Liver (tissue), 9 donors: ENCODE results near the gene CMTM7. TPM values are rescaled to one million over a fixed set of nuclear protein-coding genes. Genes with fewer than 3 reads are reported as not detected.
"Not testable (repeated sequence)": the region's sequence is repeated elsewhere in the genome, so short reads cannot be mapped to it uniquely, and the experiment has no call there.

Experiments used
- DNase-seq: peaks from one replicate; pipeline ENCODE4 v3.0.0-alpha.2; 2017; ENCODE audit warnings: low spot score
- H3K27ac ChIP-seq, 2 donors: one replicate each; pipeline ENCODE4 v1.7.0; 2013; ENCODE audit warnings: inconsistent platforms in 2 of 2, low read length in 2 of 2, control low read depth in 1 of 2, low read depth in 1 of 2, mild to moderate bottlenecking in 1 of 2
- H3K27me3 ChIP-seq, 4 donors: one replicate each; pipeline versions ENCODE4 v1.6.1 to v1.7.0; 2013; ENCODE audit warnings: low read length in 3 of 4, inconsistent platforms in 1 of 4, mild to moderate bottlenecking in 1 of 4, moderate library complexity in 1 of 4; ENCODE audit not compliant: control insufficient read depth in 4 of 4, insufficient read depth in 4 of 4
- H3K36me3 ChIP-seq, 4 donors: one replicate each; pipeline versions ENCODE4 v1.6.1 to v1.7.0; 2013; ENCODE audit warnings: low read length in 3 of 4, mild to moderate bottlenecking in 3 of 4, low read depth in 1 of 4, moderate library complexity in 1 of 4; ENCODE audit not compliant: control insufficient read depth in 4 of 4, insufficient read depth in 3 of 4
- H3K4me1 ChIP-seq, 4 donors: one replicate each; pipeline versions ENCODE4 v1.6.1 to v1.7.0; 2013; ENCODE audit warnings: low read length in 3 of 4, mild to moderate bottlenecking in 3 of 4, moderate library complexity in 1 of 4; ENCODE audit not compliant: control insufficient read depth in 4 of 4, insufficient read depth in 4 of 4
- H3K4me3 ChIP-seq, 3 donors: one replicate each; pipeline versions ENCODE4 v1.6.1 to v1.7.0; 2013; ENCODE audit warnings: low read length in 3 of 3, control low read depth in 1 of 3, low read depth in 1 of 3, mild to moderate bottlenecking in 1 of 3
- H3K9ac ChIP-seq, 2 donors: one replicate each; pipeline ENCODE4 v1.7.0; 2013; ENCODE audit warnings: low read length in 2 of 2, mild to moderate bottlenecking in 2 of 2, moderate library complexity in 2 of 2, control low read depth in 1 of 2, low read depth in 1 of 2
- H3K9me3 ChIP-seq, 4 donors: one replicate each; pipeline versions ENCODE4 v1.6.1 to v1.7.0; 2013; ENCODE audit warnings: low read length in 3 of 4; ENCODE audit not compliant: control insufficient read depth in 4 of 4
- FOXA1 ChIP-seq: IDR thresholded peaks from 2 replicates; pipeline ENCODE4 v1.6.1; 2016; ENCODE audit warnings: antibody characterized with exemption
- GABPA ChIP-seq, 2 donors: IDR thresholded peaks in 1 of 2; conservative IDR thresholded peaks in 1 of 2; 2 replicates each; pipeline ENCODE4 v1.6.1; 2016; ENCODE audit warnings: antibody characterized with exemption in 2 of 2, mild to moderate bottlenecking in 1 of 2, moderate library complexity in 1 of 2
- HNF4A ChIP-seq, 2 donors: conservative IDR thresholded peaks; 2 replicates each; pipeline ENCODE4 v1.6.1; 2016; ENCODE audit warnings: antibody characterized with exemption in 2 of 2, mild to moderate bottlenecking in 2 of 2
- MAX ChIP-seq: IDR thresholded peaks from 2 replicates; pipeline ENCODE4 v1.6.1; 2016; ENCODE audit warnings: antibody characterized with exemption
- NR2F2 ChIP-seq: IDR thresholded peaks from 2 replicates; pipeline ENCODE4 v1.6.1; 2016; ENCODE audit warnings: antibody characterized with exemption
- RAD21 ChIP-seq, 2 donors: IDR thresholded peaks; 2 replicates each; pipeline ENCODE4 v1.6.1; 2016; ENCODE audit warnings: antibody characterized with exemption in 2 of 2, mild to moderate bottlenecking in 2 of 2
- RXRA ChIP-seq, 2 donors: IDR thresholded peaks; 2 replicates each; pipeline ENCODE4 v1.6.1; 2017 to 2018; ENCODE audit warnings: antibody characterized with exemption in 2 of 2, mild to moderate bottlenecking in 1 of 2
- WGBS: extraction: QIAGEN DNeasy Blood & Tissue Kit; methylation state at CpG from one replicate; pipeline ENCODE4 v1.1.7; 2013; 5-methylcytosine and 5-hydroxymethylcytosine counted together
- polyA plus RNA-seq, 2 donors: library from polyadenylated mRNA; stranded (reverse) in 1 of 2; unstranded in 1 of 2; fragments of 200-250 nt in 1 of 2; fragments of >200 nt in 1 of 2; fragmentation: Nextera tagmentation in 1 of 2; extraction: Ambion mirVana in 1 of 2; gene quantifications; one replicate each; pipeline versions ENCODE4 v1.2.1 to v1.2.3, GENCODE V29; 2013 to 2015
- total RNA-seq, 2 donors: library from RNA; depleted of rRNA; stranded (reverse); fragments of >200 nt; gene quantifications; one replicate each; pipeline ENCODE4 v1.2.3, GENCODE V29; 2014
- TF ChIP-seq, protein P1 (sequence below): fragments of 150-350 bp; IDR thresholded peaks from 2 replicates; pipeline ENCODE4 v1.5.1; 2017; ENCODE audit warnings: improper control_type of control experiment, low read depth, low read length; ENCODE audit not compliant: missing input control
- donor health status: healthy.
- donor health status: healthy.
- donor health status: healthy.
- donor health status: healthy.
- donor health status: healthy.

CMTM7 gene
- total and polyA plus RNA-seq, 4 donors = 3.6 to 20.3 (median 4.1) TPM

- DNase-seq = not testable (repeated sequence)
Observed at GRCh38 chr3:32464726-32465125, 73.1 kb downstream of the CMTM7 start.

DNA sequence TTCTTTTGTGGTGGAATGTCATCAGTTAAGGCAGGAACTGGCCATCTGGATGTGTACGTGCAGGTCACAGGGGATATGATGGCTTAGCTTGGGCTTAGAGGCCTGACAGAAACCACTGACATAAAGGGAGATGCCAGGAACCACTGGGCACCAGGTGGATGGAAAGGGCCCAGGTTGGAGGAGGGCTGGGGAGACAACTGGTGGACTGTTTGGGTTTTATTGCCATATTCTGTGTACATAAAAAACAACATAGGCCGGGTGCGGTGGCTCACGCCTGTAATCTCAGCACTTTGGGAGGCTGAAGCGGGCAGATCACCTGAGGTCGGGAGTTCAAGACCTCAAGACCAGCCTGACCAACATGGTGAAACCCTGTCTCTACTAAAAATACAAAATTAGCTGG lies 75.2 kb downstream of the CMTM7 start:
- H3K4me3 ChIP-seq, H3K27me3 ChIP-seq, DNase-seq, H3K27ac ChIP-seq, H3K36me3 ChIP-seq, H3K9me3 ChIP-seq, H3K9ac ChIP-seq: not testable (repeated sequence)
- 95% methylated on average over 6 of the region's 6 CpGs for WGBS
- peaks cover 2 to 31% (median 16%) of the 10 kb centered on the region in 4 donors for H3K4me1 ChIP-seq

More at GRCh38 chr3:32464726-32465125, 73.1 kb downstream of the CMTM7 start:
- H3K27ac ChIP-seq, H3K4me3 ChIP-seq, H3K27me3 ChIP-seq, H3K9me3 ChIP-seq, H3K36me3 ChIP-seq, H3K9ac ChIP-seq: not testable (repeated sequence)
- peaks cover 3 to 23% (median 13%) of the 10 kb centered on the region in 4 donors for H3K4me1 ChIP-seq
- 99% methylated on average over 7 of the region's 7 CpGs for WGBS

DNA sequence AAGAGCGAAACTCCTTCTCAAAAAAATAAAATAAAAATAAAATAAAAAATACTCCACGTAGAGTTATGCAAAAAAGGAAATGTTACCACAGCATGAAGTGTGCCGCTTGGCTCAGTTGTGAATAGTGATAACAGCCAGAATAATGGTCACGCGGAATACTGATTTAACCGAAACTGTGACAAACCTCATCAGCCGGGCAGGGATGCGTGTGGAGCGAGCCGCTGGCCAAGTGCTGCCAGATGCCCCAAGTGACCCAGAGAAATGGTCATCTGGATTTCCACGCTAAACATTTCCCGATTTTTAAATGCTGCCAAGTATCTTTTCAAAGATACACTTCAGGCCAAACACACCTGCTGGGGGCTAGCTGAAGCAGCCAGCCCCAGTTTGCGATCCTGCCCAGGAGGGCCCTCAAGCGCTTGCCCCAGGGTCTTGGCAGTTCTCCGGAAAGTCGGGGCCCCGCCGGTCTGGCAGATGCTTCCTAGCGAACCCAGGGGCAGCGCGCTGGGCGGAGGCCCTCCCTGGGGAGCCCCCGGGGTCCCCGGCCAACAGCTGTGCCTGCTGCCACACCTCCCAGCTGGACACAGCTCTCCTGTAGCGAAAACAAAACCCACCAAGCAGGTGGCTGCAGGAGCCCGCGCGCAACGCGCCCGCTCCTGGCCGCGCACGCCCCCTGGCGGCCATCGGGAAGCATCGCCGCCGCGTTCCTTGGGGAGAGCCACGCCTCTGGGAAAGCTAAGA lies 75.8 kb downstream of the CMTM7 start:
- Histone ChIP-seq H3K36me3 (peaks cover 0 to 3% (median 1%) of the 10 kb centered on the region in 4 donors), H3K9ac (no peak overlapping the region), H3K4me1 (peaks cover 2 to 31% (median 15%) of the 10 kb centered on the region in 4 donors), H3K9me3 (no peaks in the 10 kb centered on the region), H3K4me3 (peak overlapping the region in 1 of 3 donors; percentile 27), H3K27me3 (no peaks in the 10 kb centered on the region), H3K27ac (no peak overlapping the region)
- peak; percentile 90 to 92 for TF ChIP-seq RAD21 (IDR thresholded peaks at IDR 0.05)
- no peak for TF ChIP-seq MAX
- TF ChIP-seq FOXA1 = peak; percentile 4
- TF ChIP-seq, protein P1, sequence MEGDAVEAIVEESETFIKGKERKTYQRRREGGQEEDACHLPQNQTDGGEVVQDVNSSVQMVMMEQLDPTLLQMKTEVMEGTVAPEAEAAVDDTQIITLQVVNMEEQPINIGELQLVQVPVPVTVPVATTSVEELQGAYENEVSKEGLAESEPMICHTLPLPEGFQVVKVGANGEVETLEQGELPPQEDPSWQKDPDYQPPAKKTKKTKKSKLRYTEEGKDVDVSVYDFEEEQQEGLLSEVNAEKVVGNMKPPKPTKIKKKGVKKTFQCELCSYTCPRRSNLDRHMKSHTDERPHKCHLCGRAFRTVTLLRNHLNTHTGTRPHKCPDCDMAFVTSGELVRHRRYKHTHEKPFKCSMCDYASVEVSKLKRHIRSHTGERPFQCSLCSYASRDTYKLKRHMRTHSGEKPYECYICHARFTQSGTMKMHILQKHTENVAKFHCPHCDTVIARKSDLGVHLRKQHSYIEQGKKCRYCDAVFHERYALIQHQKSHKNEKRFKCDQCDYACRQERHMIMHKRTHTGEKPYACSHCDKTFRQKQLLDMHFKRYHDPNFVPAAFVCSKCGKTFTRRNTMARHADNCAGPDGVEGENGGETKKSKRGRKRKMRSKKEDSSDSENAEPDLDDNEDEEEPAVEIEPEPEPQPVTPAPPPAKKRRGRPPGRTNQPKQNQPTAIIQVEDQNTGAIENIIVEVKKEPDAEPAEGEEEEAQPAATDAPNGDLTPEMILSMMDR = peak; percentile 90
- TF ChIP-seq RXRA (IDR thresholded peaks at IDR 0.05) = no peak
- peak; percentile 79 for DNase-seq
- 38% methylated on average over 41 of the region's 41 CpGs for WGBS

DNA sequence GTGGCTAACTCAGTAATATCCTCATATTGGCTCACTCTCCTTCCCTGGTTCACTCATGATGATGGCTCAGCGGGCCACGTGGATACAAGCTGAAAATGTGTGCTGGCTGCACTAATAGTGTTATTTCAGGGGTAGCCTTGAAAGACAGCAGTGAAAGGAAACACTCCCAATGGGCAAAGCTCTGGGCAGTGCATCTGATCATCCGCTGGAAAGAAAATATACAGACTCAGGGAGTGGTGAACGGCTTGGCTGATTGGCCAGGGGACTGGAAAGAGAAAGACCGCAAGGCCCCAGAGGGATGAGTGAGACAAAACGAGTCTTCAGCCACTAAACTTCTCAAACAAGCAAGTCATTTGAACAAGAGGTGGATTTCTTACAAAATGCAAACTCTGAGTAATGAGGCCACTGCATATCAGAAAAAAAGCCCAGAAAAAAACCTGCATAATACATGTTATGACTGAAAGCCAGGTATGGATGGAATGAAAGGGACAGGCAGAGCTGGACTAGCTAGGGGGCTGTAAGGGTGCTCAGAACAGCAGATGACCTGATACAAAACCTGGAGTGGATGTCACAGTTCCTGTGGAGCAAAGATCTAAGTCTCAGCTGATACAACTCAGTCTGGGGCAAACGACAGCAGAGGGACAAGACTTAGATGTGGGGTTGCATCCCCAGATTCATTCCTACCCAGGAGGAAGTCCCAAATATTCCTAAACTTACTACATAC lies 77.7 kb downstream of the CMTM7 start:
- TF ChIP-seq HNF4A (conservative IDR thresholded peaks at IDR 0.05) (no peak), NR2F2 (no peak), FOXA1 (no peak), GABPA (IDR thresholded peaks at IDR 0.05 in 1 of 2, conservative IDR thresholded peaks at IDR 0.05 in 1 of 2) (peak in 1 of 2 donors; percentile 12), MAX (no peak)
- no peak overlapping the region for H3K9ac ChIP-seq
- H3K27ac ChIP-seq = peak overlapping the region in 1 of 2 donors; percentile 64

More for the DNA sequence above, 77.7 kb downstream of the CMTM7 start:
- 94% methylated on average over 7 of the region's 7 CpGs for WGBS
- peaks cover 0 to 5% (median 3%) of the 10 kb centered on the region in 4 donors for H3K36me3 ChIP-seq
- H3K9me3 ChIP-seq = no peaks in the 10 kb centered on the region
- no peaks in the 10 kb centered on the region for H3K27me3 ChIP-seq
- DNase-seq = no peak
- peaks cover 2 to 26% (median 13%) of the 10 kb centered on the region in 4 donors for H3K4me1 ChIP-seq
- no peak overlapping the region for H3K4me3 ChIP-seq
